Esophagus muscularis mucosa (tissue), 3 donors: ENCODE data around the gene SPAG4.
A peak's percentile ranks its signal among the peaks of the same experiment; 100 is the strongest.

Experiments used
- CTCF ChIP-seq, 3 experiments: fragments of 200-600 bp in 2 of 3; fragments of 450-650 bp in 1 of 3; sonication (generic) in 2 of 3; IDR thresholded peaks; one replicate each; pipeline ENCODE4 v1.5.1; 2017 to 2019; ENCODE audit warnings: antibody characterized with exemption in 3 of 3, mild to moderate bottlenecking in 2 of 3, moderate library complexity in 1 of 3
- POLR2A ChIP-seq: fragments of 450-650 bp; IDR thresholded peaks from one replicate; pipeline ENCODE4 v1.6.1; 2017; ENCODE audit warnings: antibody characterized with exemption, moderate library complexity, mild to moderate bottlenecking, low read depth

- TF ChIP-seq CTCF (IDR thresholded peaks at IDR 0.05) (peak in 1 of 3 experiments; percentile 11), POLR2A (no peak)
Observed at GRCh38 chr20:35619196-35620095, 3.8 kb downstream of the SPAG4 start.
